ENCODE measurements around the gene ACTRT3. TPM values are rescaled to one million over a fixed set of nuclear protein-coding genes. Genes with fewer than 3 reads are reported as not detected.

ACTRT3 gene
- total RNA-seq, 2 experiments from 2014 or later = 1.2 TPM; not detected in 1

DNA sequence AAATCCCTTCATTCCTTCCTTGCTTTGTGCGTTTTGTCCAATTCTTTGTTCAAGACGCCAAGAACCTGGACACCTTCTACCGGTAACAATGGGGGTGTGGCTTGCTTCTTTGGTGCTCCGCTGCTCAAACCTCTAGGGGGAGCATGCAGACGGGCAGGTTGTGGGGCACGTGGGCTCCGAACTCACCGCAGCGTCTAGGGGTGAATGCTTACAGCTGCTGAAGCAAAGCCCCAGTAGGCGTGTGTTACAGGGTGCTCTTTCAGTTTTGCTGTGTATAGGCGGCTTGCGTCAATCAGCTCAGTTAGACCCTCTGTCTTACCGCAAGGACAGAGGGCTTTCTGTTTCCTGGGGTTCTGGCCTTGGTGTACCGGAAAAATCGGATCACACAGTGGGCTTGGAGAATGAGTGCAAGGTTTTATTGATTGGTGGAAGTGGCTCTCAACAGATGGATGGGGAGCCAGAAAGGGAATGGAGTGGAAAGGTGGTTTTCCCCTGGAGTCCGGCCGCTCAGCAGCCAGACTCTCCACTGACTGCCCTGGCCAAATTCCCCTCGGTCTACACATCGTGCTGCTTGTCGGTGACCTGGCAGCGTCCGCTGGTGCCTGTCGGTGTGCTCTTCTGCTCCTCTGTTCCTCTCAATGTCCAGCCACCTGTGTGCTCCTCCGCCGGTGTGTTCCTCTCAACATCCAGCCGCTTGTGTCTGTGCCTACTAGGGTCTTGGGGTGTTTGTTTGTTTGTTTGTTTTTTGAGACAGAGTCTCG, 44.6 kb upstream of the ACTRT3 start:
- TF ChIP-seq EZH2phosphoT487 (IDR thresholded peaks at IDR 0.05; ENCODE audit: borderline replicate concordance, low read depth, low read length) = no peak
- TF ChIP-seq CTCF (conservative IDR thresholded peaks at IDR 0.05; ENCODE audit: low read length) = peak; percentile 84
- Histone ChIP-seq H3K9me3 (ENCODE audit: low read length) (peaks cover 21% of the 10 kb centered on the region; the same call in 1 of the 2 replicates), H3K4me1 (ENCODE audit: insufficient read depth, low read length, poor library complexity, severe bottlenecking) (peaks cover 41% of the 10 kb centered on the region), H3K9me2 (ENCODE audit: insufficient read depth, low read length) (no peaks in the 10 kb centered on the region), H3K79me2 (ENCODE audit: insufficient read depth, low read depth, low read length) (no peaks in the 10 kb centered on the region), H3K36me3 (ENCODE audit: insufficient read depth, low read length) (no peaks in the 10 kb centered on the region; the same call in 1 of the 2 replicates), H3K4me3 (ENCODE audit: low read depth, low read length, poor library complexity, severe bottlenecking) (peak overlapping the region; percentile 62), H4K20me1 (ENCODE audit: insufficient read depth, low read length) (no peaks in the 10 kb centered on the region), H3K27ac (ENCODE audit: low read depth, low read length, poor library complexity, severe bottlenecking) (no peak overlapping the region), H2AFZ (ENCODE audit: low read length) (peak overlapping the region; percentile 98), H3K4me2 (ENCODE audit: low read length) (peak overlapping the region; percentile 82)
- peak; percentile 91 for DNase-seq (ENCODE audit: low spot score)
- intact Hi-C loops (cut with micrococcal nuclease; ENCODE audit: unreplicated experiment) = loop anchor here (2.0 kb wide), 2 partner anchors 23 to 49 kb away; partner anchors contain the start of gene TERC
- BruUV-seq (replicated peaks) = no TSS peak
- CTCF ChIA-PET (ENCODE audit: unreplicated experiment) = interaction anchor here (1.0 kb wide), 1 partner anchor 22 kb away, joined by 3 read pairs; no protein-coding TSS in a partner anchor
- POLR2A ChIA-PET = interaction anchor here (2.1 kb wide), 1 partner anchor 27 kb away, joined by 6 read pairs; no protein-coding TSS in a partner anchor

DNA sequence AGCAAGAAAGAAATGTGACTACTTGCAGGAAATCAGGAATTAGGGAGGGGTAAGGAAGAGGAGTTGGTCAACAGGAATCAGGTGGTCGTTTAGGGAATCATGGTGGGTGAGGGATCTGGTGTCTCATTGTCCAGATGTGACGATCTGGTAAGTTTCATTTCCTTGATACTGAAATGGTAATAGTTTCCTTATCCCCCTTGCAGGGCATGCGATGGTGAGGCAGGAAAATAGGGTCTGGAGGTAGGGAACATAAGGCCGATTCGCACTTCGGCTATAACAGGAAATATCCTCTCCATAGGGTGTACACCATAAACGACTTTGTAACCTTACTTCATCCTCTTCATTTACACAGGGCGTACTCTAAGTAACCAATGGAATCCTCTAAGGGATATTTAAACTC, 43.9 kb upstream of the ACTRT3 start:
- peak; percentile 10 for DNase-seq (ENCODE audit: low spot score)
- ChIA-PET CTCF (ENCODE audit: unreplicated experiment) (interaction anchor here (1.0 kb wide), 1 partner anchor 23 kb away, joined by 3 read pairs; no protein-coding TSS in a partner anchor), POLR2A (interaction anchor here (0.8 to 2.9 kb wide), 3 partner anchors 12 to 27 kb away, joined by 4 to 16 read pairs (median 6); no protein-coding TSS in a partner anchor)
- Histone ChIP-seq H3K4me3 (ENCODE audit: low read depth, low read length, poor library complexity, severe bottlenecking) (peak overlapping the region; percentile 62), H3K9me3 (ENCODE audit: low read length) (peaks cover 21% of the 10 kb centered on the region; the same call in 1 of the 2 replicates), H3K4me2 (ENCODE audit: low read length) (peak overlapping the region; percentile 82), H4K20me1 (ENCODE audit: insufficient read depth, low read length) (no peaks in the 10 kb centered on the region), H3K36me3 (ENCODE audit: insufficient read depth, low read length) (no peaks in the 10 kb centered on the region; the same call in 1 of the 2 replicates), H2AFZ (ENCODE audit: low read length) (peak overlapping the region; percentile 98), H3K9me2 (ENCODE audit: insufficient read depth, low read length) (no peaks in the 10 kb centered on the region), H3K4me1 (ENCODE audit: insufficient read depth, low read length, poor library complexity, severe bottlenecking) (peaks cover 41% of the 10 kb centered on the region), H3K79me2 (ENCODE audit: insufficient read depth, low read depth, low read length) (no peaks in the 10 kb centered on the region), H3K27ac (ENCODE audit: low read depth, low read length, poor library complexity, severe bottlenecking) (peak overlapping the region; percentile 22)
- no TSS peak for BruUV-seq (replicated peaks)
- intact Hi-C loops (cut with micrococcal nuclease; ENCODE audit: unreplicated experiment) = loop anchor here (2.0 kb wide), 2 partner anchors 24 to 48 kb away; partner anchors contain the start of gene TERC
- no peak for TF ChIP-seq CTCF (conservative IDR thresholded peaks at IDR 0.05; ENCODE audit: low read length)
- TF ChIP-seq EZH2phosphoT487 (IDR thresholded peaks at IDR 0.05; ENCODE audit: borderline replicate concordance, low read depth, low read length) = no peak
